ENCODE results near the gene TWNK. TPM values are rescaled to one million over a fixed set of nuclear protein-coding genes. Genes with fewer than 3 reads are reported as not detected.

The TWNK gene
- total RNA-seq, 2 donors from 2014 or later, result 1.8 to 2.3 TPM

- intact Hi-C loops (cut with DNase I), result no loop called here
- ATAC-seq (no peak), DNase-seq (no peak)
- 93 to 98% methylated on average over 3 of the region's 3 CpGs for WGBS, 2 donors
- Histone ChIP-seq H3K9me3 (no peaks in the 10 kb centered on the region), H3K27me3 (no peaks in the 10 kb centered on the region), H3K4me1 (peaks cover 20% of the 10 kb centered on the region), H3K27ac (no peak overlapping the region), H3K36me3 (replicated peaks in 1 of 2; ENCODE audit: insufficient read depth in 1 of 2, low read depth in 2 of 2) (peaks cover 0 to 8% of the 10 kb centered on the region in 2 donors), H3K4me3 (no peak overlapping the region)
- no peak for TF ChIP-seq POLR2A (IDR thresholded peaks at IDR 0.05)
- TF ChIP-seq CTCF (IDR thresholded peaks at IDR 0.05), result no peak
Measured at GRCh38 chr10:101040061-101040460, 52.7 kb downstream of the TWNK start.

GRCh38 chr10:101040851-101041250 lies 53.5 kb downstream of the TWNK start:
- Histone ChIP-seq H3K9me3 (no peaks in the 10 kb centered on the region), H3K4me3 (no peak overlapping the region), H3K4me1 (peaks cover 20% of the 10 kb centered on the region), H3K36me3 (replicated peaks in 1 of 2; ENCODE audit: insufficient read depth in 1 of 2, low read depth in 2 of 2) (peaks cover 0 to 8% of the 10 kb centered on the region in 2 donors), H3K27me3 (no peaks in the 10 kb centered on the region), H3K27ac (no peak overlapping the region)
- WGBS, 2 donors, result 24 to 30% methylated on average over 2 of the region's 2 CpGs
- TF ChIP-seq POLR2A (IDR thresholded peaks at IDR 0.05) (no peak), CTCF (IDR thresholded peaks at IDR 0.05) (no peak)
- ATAC-seq (no peak), DNase-seq (no peak)
- intact Hi-C loops (cut with DNase I), result no loop called here

GRCh38 chr10:101041252-101041761 lies 54.0 kb downstream of the TWNK start:
- Histone ChIP-seq H3K27me3 (no peaks in the 10 kb centered on the region), H3K4me3 (no peak overlapping the region), H3K4me1 (peaks cover 20% of the 10 kb centered on the region), H3K27ac (peak overlapping the region in 2 of 4 donors; percentile 84 to 90), H3K9me3 (no peaks in the 10 kb centered on the region), H3K36me3 (replicated peaks in 1 of 2; ENCODE audit: insufficient read depth in 1 of 2, low read depth in 2 of 2) (peaks cover 0 to 5% of the 10 kb centered on the region in 2 donors)
- DNase-seq (peak; percentile 84 to 92 (median 88)), ATAC-seq (peak; percentile 59)
- WGBS, 2 donors, result 20 to 23% methylated on average over 5 to 6 of the region's 6 CpGs
- no peak for TF ChIP-seq POLR2A (IDR thresholded peaks at IDR 0.05)
- TF ChIP-seq CTCF (IDR thresholded peaks at IDR 0.05), result peak; percentile 65 to 95 (median 89)
- intact Hi-C loops (cut with DNase I), result no loop called here

- intact Hi-C loops (cut with DNase I), result no loop called here
- Histone ChIP-seq H3K9me3 (no peaks in the 10 kb centered on the region), H3K27me3 (no peaks in the 10 kb centered on the region), H3K4me3 (no peak overlapping the region), H3K36me3 (replicated peaks in 1 of 2; ENCODE audit: insufficient read depth in 1 of 2, low read depth in 2 of 2) (peaks cover 0 to 2% of the 10 kb centered on the region in 2 donors), H3K27ac (peak overlapping the region; percentile 72 to 90 (median 79)), H3K4me1 (peaks cover 20% of the 10 kb centered on the region)
- no peak for TF ChIP-seq POLR2A (IDR thresholded peaks at IDR 0.05)
- no peak for TF ChIP-seq CTCF (IDR thresholded peaks at IDR 0.05)
- WGBS, 2 donors, result 59 to 67% methylated on average over 4 of the region's 4 CpGs
- ATAC-seq, result no peak
- no peak for DNase-seq
Measured at GRCh38 chr10:101042118-101042517, 54.8 kb downstream of the TWNK start.
